ENCODE data around the gene FAM118A.

GRCh38 chr22:45308391-45308956, 1.3 kb upstream of the FAM118A start:
- TF ChIP-seq RELA (CRISPR knock-in tag; IDR thresholded peaks at IDR 0.05; ENCODE audit: borderline replicate concordance) (no peak), CTCF (IDR thresholded peaks at IDR 0.05) (no peak), FOXP1 (CRISPR knock-in tag; IDR thresholded peaks at IDR 0.05; ENCODE audit: borderline replicate concordance) (no peak)
- TF ChIP-seq, protein P1, sequence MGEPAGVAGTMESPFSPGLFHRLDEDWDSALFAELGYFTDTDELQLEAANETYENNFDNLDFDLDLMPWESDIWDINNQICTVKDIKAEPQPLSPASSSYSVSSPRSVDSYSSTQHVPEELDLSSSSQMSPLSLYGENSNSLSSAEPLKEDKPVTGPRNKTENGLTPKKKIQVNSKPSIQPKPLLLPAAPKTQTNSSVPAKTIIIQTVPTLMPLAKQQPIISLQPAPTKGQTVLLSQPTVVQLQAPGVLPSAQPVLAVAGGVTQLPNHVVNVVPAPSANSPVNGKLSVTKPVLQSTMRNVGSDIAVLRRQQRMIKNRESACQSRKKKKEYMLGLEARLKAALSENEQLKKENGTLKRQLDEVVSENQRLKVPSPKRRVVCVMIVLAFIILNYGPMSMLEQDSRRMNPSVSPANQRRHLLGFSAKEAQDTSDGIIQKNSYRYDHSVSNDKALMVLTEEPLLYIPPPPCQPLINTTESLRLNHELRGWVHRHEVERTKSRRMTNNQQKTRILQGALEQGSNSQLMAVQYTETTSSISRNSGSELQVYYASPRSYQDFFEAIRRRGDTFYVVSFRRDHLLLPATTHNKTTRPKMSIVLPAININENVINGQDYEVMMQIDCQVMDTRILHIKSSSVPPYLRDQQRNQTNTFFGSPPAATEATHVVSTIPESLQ (CRISPR knock-in tag; IDR thresholded peaks at IDR 0.05): no peak
- TF ChIP-seq, protein P2, sequence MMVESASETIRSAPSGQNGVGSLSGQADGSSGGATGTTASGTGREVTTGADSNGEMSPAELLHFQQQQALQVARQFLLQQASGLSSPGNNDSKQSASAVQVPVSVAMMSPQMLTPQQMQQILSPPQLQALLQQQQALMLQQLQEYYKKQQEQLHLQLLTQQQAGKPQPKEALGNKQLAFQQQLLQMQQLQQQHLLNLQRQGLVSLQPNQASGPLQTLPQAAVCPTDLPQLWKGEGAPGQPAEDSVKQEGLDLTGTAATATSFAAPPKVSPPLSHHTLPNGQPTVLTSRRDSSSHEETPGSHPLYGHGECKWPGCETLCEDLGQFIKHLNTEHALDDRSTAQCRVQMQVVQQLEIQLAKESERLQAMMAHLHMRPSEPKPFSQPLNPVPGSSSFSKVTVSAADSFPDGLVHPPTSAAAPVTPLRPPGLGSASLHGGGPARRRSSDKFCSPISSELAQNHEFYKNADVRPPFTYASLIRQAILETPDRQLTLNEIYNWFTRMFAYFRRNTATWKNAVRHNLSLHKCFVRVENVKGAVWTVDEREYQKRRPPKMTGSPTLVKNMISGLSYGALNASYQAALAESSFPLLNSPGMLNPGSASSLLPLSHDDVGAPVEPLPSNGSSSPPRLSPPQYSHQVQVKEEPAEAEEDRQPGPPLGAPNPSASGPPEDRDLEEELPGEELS (CRISPR knock-in tag; IDR thresholded peaks at IDR 0.05): no peak

Data from WTC11 (cell line).